Panc1 (cell line): Measurements from ENCODE around the gene LMNTD2.
"Not testable (repeated sequence)": the region's sequence is repeated elsewhere in the genome, so short reads cannot be mapped to it uniquely, and the experiment has no call there.

Experiments used
- POLR2AphosphoS5 ChIP-seq: IDR thresholded peaks from 2 replicates; pipeline ENCODE4 v1.6.1; 2012; ENCODE audit warnings: mild to moderate bottlenecking, low read depth, low read length, moderate library complexity
- TF ChIP-seq, protein P1 (sequence below): fragments of 450-650 bp; IDR thresholded peaks from 2 replicates; pipeline ENCODE4 v1.5.1; 2017; ENCODE audit warnings: mild to moderate bottlenecking

DNA sequence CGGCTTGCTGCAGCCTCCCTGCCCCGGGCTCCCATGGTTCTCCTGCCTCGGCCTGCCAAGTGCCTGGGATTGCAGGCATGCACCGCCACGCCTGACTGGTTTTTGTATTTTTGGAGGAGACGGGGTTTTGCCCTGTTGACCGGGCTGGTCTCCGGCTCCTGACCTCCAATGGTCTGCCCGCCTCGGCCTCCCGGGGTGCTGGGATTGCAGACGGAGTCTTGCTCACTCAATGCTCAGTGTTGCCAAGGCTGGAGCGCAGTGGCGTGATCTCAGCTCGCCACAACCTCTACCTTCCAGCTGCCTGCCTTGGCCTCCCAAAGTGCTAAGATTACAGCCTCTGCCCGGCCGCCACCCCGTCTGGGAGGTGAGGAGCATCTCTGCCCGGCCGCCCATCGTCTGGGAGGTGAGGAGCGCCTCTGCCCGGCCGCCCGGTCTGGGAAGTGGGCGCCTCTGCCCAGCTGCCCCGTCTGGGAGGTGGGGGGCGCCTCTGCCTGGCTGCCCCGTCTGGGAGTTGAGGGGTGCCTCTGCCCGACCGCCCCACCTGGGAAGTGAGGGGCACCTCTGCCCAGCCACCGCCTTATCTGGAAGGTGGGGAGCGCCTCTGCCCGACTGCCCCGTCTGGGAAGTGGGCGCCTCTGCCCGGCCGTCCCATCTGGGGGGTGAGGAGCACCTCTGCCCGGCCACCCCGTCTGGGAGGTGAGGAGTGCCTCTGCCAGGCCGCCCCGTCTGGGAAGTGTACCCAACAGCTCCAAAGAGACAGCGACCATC lies 43.4 kb downstream of the LMNTD2 start:
- TF ChIP-seq, protein P1, sequence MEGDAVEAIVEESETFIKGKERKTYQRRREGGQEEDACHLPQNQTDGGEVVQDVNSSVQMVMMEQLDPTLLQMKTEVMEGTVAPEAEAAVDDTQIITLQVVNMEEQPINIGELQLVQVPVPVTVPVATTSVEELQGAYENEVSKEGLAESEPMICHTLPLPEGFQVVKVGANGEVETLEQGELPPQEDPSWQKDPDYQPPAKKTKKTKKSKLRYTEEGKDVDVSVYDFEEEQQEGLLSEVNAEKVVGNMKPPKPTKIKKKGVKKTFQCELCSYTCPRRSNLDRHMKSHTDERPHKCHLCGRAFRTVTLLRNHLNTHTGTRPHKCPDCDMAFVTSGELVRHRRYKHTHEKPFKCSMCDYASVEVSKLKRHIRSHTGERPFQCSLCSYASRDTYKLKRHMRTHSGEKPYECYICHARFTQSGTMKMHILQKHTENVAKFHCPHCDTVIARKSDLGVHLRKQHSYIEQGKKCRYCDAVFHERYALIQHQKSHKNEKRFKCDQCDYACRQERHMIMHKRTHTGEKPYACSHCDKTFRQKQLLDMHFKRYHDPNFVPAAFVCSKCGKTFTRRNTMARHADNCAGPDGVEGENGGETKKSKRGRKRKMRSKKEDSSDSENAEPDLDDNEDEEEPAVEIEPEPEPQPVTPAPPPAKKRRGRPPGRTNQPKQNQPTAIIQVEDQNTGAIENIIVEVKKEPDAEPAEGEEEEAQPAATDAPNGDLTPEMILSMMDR: not testable (repeated sequence)
- TF ChIP-seq POLR2AphosphoS5: not testable (repeated sequence)
